Esophagus (tissue), 2 donors: ENCODE data around the gene IFT88. TPM values are rescaled to one million over a fixed set of nuclear protein-coding genes. Genes with fewer than 3 reads are reported as not detected.

Experiments used
- H3K27ac ChIP-seq, 2 donors: one replicate each; pipeline ENCODE4 v1.5.1; 2013; ENCODE audit warnings: low read depth in 2 of 2, mild to moderate bottlenecking in 2 of 2, inconsistent platforms in 1 of 2, low read length in 1 of 2, moderate library complexity in 1 of 2
- H3K27me3 ChIP-seq, 2 donors: one replicate each; pipeline ENCODE4 v1.6.1; 2013; ENCODE audit warnings: low read length in 2 of 2, control low read depth in 1 of 2, mild to moderate bottlenecking in 1 of 2; ENCODE audit not compliant: insufficient read depth in 2 of 2, control insufficient read depth in 1 of 2
- H3K36me3 ChIP-seq, 2 donors: one replicate each; pipeline ENCODE4 v1.6.1; 2013; ENCODE audit warnings: low read length in 1 of 2; ENCODE audit not compliant: control insufficient read depth in 2 of 2, insufficient read depth in 2 of 2
- H3K4me1 ChIP-seq, 2 donors: one replicate each; pipeline ENCODE4 v1.6.1; 2013; ENCODE audit warnings: low read length in 1 of 2; ENCODE audit not compliant: control insufficient read depth in 2 of 2, insufficient read depth in 2 of 2
- H3K4me3 ChIP-seq, 2 donors: one replicate each; pipeline ENCODE4 v1.5.1; 2013; ENCODE audit warnings: low read length in 2 of 2, mild to moderate bottlenecking in 2 of 2, low read depth in 1 of 2, moderate library complexity in 1 of 2
- H3K9me3 ChIP-seq, 2 donors: one replicate each; pipeline ENCODE4 v1.6.1; 2013; ENCODE audit warnings: mild to moderate bottlenecking in 2 of 2, low read depth in 1 of 2, low read length in 1 of 2, moderate library complexity in 1 of 2; ENCODE audit not compliant: control insufficient read depth in 2 of 2, insufficient read depth in 1 of 2
- WGBS, 2 donors: extraction: QIAGEN DNeasy Blood & Tissue Kit; methylation state at CpG; one replicate each; pipeline ENCODE4 v1.1.7; 2013; 5-methylcytosine and 5-hydroxymethylcytosine counted together
- polyA plus RNA-seq, 2 donors: library from polyadenylated mRNA; stranded (reverse); fragments of 200-250 nt; gene quantifications; one replicate each; pipeline ENCODE4 v1.2.3, GENCODE V29; 2013
- donor health status: healthy with polysubstance abuse.
- donor health status: Bipolar disorder and iron deficiency.

The IFT88 gene
- polyA plus RNA-seq, 2 donors: 3.1 TPM

DNA sequence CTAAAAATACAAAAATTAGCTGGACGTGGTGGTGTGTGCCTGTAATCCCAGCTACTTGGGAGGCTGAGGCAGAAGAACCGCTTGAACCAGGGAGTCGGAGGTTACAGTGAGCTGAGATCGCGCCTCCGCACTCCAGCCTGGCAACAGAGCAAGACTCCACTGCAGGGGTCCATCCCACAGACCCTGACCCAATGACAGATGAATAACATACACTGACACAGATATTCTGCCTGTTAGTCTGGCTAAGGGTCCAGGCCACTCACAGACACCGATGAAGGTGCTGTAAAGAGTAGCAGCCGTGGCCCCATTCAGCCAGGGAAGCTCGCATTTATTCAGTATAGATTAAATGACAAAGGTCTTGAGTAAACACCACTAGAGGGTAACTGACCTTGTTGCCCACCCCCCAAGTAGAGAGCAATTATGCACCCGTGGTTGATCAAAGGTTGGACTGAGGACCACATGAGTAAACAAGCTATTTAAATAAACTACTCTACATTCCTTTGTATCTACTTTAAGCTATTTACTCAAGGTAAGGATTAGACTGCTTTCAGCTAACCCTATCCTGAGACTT is 32.8 kb upstream of the IFT88 start:
- Histone ChIP-seq H3K27ac (no peak overlapping the region), H3K27me3 (no peaks in the 10 kb centered on the region), H3K4me1 (no peaks in the 10 kb centered on the region), H3K36me3 (no peaks in the 10 kb centered on the region), H3K9me3 (no peaks in the 10 kb centered on the region), H3K4me3 (no peak overlapping the region)
- 82 to 84% methylated on average over 10 of the region's 10 CpGs for WGBS, 2 donors

DNA sequence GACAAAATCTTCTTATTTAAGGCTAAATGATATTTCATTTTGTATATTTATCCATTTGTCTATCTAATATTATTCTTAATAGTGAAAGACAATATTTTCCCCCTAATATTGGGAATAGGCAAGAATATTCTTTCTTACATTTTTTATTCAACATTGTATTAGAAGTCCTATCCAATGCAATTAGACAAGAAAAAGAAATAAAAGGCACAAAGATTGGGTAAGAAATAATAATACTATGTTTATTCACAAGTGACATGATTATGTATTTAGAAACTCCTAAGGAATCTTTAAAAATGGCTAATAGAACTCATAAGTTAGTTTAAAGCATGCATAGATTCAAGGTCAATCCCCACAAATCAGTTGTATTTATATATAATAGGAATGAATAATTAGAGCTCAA is 30.0 kb upstream of the IFT88 start:
- Histone ChIP-seq H3K27me3 (no peaks in the 10 kb centered on the region), H3K4me3 (no peak overlapping the region), H3K36me3 (no peaks in the 10 kb centered on the region)

DNA sequence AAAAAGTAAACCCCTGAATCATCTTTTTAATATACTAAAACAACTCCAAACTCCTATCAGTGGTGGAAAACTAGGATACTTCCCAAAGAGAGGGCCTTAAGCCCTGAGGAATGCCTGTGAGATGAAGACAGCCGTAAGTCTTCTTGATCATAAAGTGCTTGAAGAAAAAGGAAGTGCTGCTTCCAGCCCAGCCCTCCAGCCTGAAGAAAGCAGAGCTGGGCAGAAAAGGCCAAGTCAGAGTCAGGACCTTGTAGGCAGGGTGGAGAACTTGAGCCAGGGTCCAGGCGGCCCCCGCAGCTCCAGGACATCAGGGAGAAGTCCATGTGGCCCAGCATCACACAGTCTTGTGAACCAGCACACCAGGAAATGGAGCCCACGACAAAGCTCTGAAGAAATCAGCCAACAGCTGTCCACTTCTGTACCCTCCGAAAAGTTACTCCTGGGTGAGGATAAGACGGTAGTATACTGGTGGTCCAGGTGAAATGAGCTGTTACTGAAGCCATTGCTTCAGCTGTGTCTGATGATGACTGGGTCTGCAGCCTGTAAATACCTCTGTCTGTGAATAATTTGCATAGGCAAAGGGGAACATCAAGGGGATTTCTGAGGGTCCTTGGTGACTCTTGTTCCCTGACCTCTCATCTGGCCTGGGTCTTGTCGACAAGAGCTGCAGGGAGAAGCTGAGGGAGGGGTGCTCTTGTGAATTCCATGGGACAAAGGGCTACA is 22.6 kb upstream of the IFT88 start:
- Histone ChIP-seq H3K4me3 (no peak overlapping the region), H3K4me1 (no peaks in the 10 kb centered on the region), H3K36me3 (no peaks in the 10 kb centered on the region), H3K27me3 (no peaks in the 10 kb centered on the region), H3K9me3 (no peaks in the 10 kb centered on the region), H3K27ac (no peak overlapping the region)
- WGBS, 2 donors: 82 to 86% methylated on average over 7 of the region's 7 CpGs

More for the DNA sequence above, 30.0 kb upstream of the IFT88 start:
- no peaks in the 10 kb centered on the region for H3K4me1 ChIP-seq
- no peak overlapping the region for H3K27ac ChIP-seq
- H3K9me3 ChIP-seq: no peaks in the 10 kb centered on the region

DNA sequence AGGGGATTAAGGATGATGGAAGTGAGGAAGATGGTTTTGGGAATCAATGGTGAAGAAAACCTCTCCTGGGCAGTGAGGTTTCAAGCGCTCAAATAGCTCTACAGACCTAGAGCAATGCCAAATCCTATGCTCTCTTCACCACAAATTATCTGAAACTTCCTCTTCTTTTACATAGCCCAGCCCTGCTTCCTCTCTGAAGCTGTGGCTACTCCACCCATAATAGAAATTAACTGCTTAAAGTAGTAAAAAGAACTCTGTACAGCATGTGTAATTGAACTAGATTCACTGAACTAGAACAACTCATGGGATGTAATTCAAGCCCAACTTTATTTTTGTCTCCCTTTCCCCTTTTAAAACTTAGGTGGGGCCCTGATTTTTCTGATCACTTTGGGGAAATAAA is 20.4 kb upstream of the IFT88 start:
- Histone ChIP-seq H3K36me3 (no peaks in the 10 kb centered on the region), H3K4me3 (no peak overlapping the region), H3K4me1 (no peaks in the 10 kb centered on the region), H3K27me3 (no peaks in the 10 kb centered on the region), H3K9me3 (no peaks in the 10 kb centered on the region), H3K27ac (no peak overlapping the region)
- 61 to 90% methylated on average over 1 of the region's 1 CpG for WGBS, 2 donors

DNA sequence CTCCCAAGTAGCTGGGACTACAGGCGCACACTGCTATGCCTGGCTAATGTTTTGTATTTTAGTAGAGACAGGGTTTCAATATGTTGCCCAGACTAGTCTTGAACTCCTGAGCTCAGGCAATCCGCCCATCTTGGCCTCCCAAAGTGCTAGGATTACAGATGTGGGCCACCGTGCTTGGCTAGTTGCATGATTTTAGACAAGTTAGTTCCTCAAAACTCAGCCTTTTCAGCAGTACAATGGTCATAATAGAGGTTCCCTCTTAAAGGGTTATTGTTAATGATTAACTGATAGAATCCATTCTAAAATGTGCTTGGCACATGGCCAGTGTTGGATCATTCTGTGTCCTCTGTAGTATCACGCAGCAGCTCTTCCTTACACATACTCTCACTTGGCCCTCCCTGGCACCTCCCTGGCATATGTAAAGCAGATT is 19.5 kb upstream of the IFT88 start:
- H3K9me3 ChIP-seq: no peaks in the 10 kb centered on the region
- H3K36me3 ChIP-seq: no peaks in the 10 kb centered on the region
- no peak overlapping the region for H3K27ac ChIP-seq
- 79 to 80% methylated on average over 4 of the region's 4 CpGs for WGBS, 2 donors
- H3K4me1 ChIP-seq: no peaks in the 10 kb centered on the region
- H3K27me3 ChIP-seq: no peaks in the 10 kb centered on the region
- H3K4me3 ChIP-seq: no peak overlapping the region

DNA sequence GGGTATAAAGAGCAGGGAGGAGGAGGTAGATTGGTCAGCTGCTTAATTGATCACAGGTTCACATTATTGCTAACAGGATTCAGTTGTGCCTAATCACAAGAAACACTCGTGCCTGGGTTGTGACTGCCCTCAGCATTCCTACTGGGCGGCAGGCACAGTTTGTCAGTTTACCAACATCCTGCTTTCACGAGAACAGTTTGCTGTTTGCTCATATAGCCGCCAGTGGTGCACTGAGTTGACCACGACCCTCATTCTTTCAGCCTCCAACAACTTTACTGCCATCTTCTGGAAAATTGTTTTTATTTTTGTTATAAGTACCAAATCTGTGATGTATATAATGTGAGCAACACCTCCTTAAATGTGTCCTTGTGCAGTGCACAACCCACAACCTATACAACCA is 16.2 kb upstream of the IFT88 start:
- WGBS, 2 donors: 64 to 67% methylated on average over 5 of the region's 5 CpGs

DNA sequence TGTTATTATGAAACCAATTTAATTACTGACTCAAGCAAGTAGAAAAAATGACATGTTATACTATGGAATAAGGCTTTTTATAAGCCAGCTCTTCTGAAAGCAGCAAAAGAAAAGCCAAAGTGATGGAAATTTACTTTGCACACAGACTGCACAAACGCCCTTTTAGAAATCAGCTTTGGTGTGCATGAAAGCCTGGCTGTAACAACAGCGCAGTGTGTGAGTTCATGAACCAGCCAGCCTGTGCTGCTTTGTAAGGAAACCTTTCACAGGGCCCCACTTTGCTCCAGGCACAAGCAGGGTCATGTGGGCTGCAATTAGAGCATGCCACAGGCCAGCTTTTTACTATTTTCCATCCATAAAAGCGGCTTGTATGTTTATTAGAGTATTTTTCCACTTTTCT is 13.6 kb upstream of the IFT88 start:
- H3K4me3 ChIP-seq: no peak overlapping the region
- H3K27me3 ChIP-seq: no peaks in the 10 kb centered on the region
- 46 to 56% methylated on average over 3 of the region's 3 CpGs for WGBS, 2 donors
- no peaks in the 10 kb centered on the region for H3K9me3 ChIP-seq
- no peaks in the 10 kb centered on the region for H3K4me1 ChIP-seq
- H3K36me3 ChIP-seq: no peaks in the 10 kb centered on the region
- no peak overlapping the region for H3K27ac ChIP-seq

More for the DNA sequence above, 16.2 kb upstream of the IFT88 start:
- H3K36me3 ChIP-seq: no peaks in the 10 kb centered on the region
- no peak overlapping the region for H3K4me3 ChIP-seq
- H3K9me3 ChIP-seq: no peaks in the 10 kb centered on the region
- no peak overlapping the region for H3K27ac ChIP-seq
- no peaks in the 10 kb centered on the region for H3K27me3 ChIP-seq
- H3K4me1 ChIP-seq: no peaks in the 10 kb centered on the region

DNA sequence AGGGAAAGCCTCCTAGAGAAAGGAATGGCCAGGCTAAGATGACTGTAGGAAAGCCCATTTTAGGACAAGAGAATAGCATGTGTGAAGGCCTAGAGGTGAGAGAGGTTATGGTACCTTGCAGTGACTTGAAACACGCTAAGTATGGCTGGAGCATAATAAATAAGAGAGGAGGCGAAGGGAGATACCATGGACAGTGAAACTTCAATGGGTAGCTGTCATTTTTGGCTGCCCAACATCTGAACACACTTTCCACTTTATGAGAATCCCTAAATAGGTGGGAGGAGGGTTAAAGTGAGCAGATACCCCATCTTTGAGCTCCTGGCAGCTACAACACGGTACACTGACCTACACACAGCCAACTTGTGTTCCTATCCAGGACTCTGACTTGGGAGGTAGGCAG is 8.0 kb upstream of the IFT88 start:
- Histone ChIP-seq H3K27ac (no peak overlapping the region), H3K27me3 (no peaks in the 10 kb centered on the region), H3K4me1 (no peaks in the 10 kb centered on the region), H3K4me3 (no peak overlapping the region), H3K36me3 (no peaks in the 10 kb centered on the region), H3K9me3 (no peaks in the 10 kb centered on the region)
- 80 to 94% methylated on average over 3 of the region's 3 CpGs for WGBS, 2 donors

DNA sequence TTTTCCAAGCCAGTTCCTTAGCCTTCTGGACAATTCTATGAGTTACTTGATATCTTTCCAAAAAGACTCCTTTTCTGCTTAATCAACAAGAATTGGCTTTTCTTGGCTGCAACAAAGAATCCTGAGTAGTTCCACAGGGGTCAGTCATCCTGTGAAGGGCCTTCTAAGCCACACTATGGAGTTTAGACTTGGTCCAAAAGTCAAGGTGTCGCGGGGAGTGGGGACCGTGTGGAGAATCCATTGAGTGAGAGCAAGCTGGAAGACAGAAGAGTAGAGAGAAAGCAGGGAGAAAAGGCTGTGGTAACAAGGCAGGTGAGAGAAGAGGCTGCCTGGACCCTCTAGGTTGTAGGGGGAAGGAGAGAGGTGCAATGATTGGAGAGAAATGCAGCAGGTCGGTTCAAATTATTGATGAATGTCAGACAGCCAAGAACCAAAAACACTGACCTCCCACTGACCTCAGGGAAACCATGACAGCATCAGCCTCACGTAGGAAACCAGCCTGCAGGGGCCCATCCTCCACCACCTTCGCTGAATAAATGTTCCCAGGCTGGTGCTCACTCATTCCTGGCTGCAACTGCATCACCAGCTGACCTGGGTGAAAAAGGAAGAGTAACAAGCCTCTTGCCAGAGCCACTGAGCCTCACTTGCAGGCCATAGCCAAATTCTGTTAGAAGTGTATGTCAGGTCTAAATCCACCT is 7.1 kb upstream of the IFT88 start:
- Histone ChIP-seq H3K27me3 (no peaks in the 10 kb centered on the region), H3K27ac (no peak overlapping the region), H3K36me3 (no peaks in the 10 kb centered on the region), H3K4me3 (no peak overlapping the region), H3K9me3 (no peaks in the 10 kb centered on the region), H3K4me1 (no peaks in the 10 kb centered on the region)
- 70 to 81% methylated on average over 6 of the region's 6 CpGs for WGBS, 2 donors
